ENCODE measurements around the gene WRAP53.

WRAP53 gene

GRCh38 chr17:7684851-7685532, 3.3 kb upstream of the WRAP53 start:
- no peak for DNase-seq (ENCODE audit: low read depth)

GRCh38 chr17:7685533-7686221, 2.6 kb upstream of the WRAP53 start:
- DNase-seq (ENCODE audit: low read depth) = no peak

- DNase-seq (ENCODE audit: low read depth) = peak; percentile 72
Observed at GRCh38 chr17:7686222-7687071, 1.8 kb upstream of the WRAP53 start.

- peak; percentile 65 for DNase-seq (ENCODE audit: low read depth)
Observed at GRCh38 chr17:7687072-7687907, 987 bp upstream of the WRAP53 start, which contains the start of gene TP53. Gene TP53, minus strand, starts transcription at chr17:7687490. Its CDS starts 10,896 bp downstream, at chr17:7676594.

- DNase-seq (ENCODE audit: low read depth) = no peak
Observed at GRCh38 chr17:7688808-7689316, 585 bp downstream of the WRAP53 start.

GRCh38 chr17:7695586-7695985, 7.3 kb downstream of the WRAP53 start:
- DNase-seq (ENCODE audit: low read depth) = no peak

- no peak for DNase-seq (ENCODE audit: low read depth)
Observed at GRCh38 chr17:7697828-7698588, 9.7 kb downstream of the WRAP53 start.

- DNase-seq (ENCODE audit: low read depth) = no peak
Observed at GRCh38 chr17:7700510-7700909, 12.2 kb downstream of the WRAP53 start.

GRCh38 chr17:7701681-7702080, 13.4 kb downstream of the WRAP53 start:
- no peak for DNase-seq (ENCODE audit: low read depth)

GRCh38 chr17:7702776-7703175, 14.5 kb downstream of the WRAP53 start:
- no peak for DNase-seq (ENCODE audit: low read depth)

GRCh38 chr17:7703584-7704479, 15.6 kb downstream of the WRAP53 start:
- DNase-seq (ENCODE audit: low read depth) = no peak

GRCh38 chr17:7704601-7705268, 16.5 kb downstream of the WRAP53 start, which contains the start of gene EFNB3:
Gene EFNB3, plus strand, starts transcription at chr17:7705202. Its CDS starts 397 bp downstream, at chr17:7705599.
- no peak for DNase-seq (ENCODE audit: low read depth)

GRCh38 chr17:7705269-7706255, 17.3 kb downstream of the WRAP53 start:
- DNase-seq (ENCODE audit: low read depth) = no peak

GRCh38 chr17:7706631-7707354, 18.5 kb downstream of the WRAP53 start:
- no peak for DNase-seq (ENCODE audit: low read depth)

- no peak for DNase-seq (ENCODE audit: low read depth)
Observed at GRCh38 chr17:7707446-7707845, 19.2 kb downstream of the WRAP53 start.

GRCh38 chr17:7707858-7708750, 19.8 kb downstream of the WRAP53 start:
- DNase-seq (ENCODE audit: low read depth) = no peak

All from GM04503 (cell line).